ENCODE measurements around the gene GATA5. TPM values are rescaled to one million over a fixed set of nuclear protein-coding genes. Genes with fewer than 3 reads are reported as not detected.

Gene GATA5
- total RNA-seq, 1 experiment from 2014 or later = 0.96 TPM

DNA sequence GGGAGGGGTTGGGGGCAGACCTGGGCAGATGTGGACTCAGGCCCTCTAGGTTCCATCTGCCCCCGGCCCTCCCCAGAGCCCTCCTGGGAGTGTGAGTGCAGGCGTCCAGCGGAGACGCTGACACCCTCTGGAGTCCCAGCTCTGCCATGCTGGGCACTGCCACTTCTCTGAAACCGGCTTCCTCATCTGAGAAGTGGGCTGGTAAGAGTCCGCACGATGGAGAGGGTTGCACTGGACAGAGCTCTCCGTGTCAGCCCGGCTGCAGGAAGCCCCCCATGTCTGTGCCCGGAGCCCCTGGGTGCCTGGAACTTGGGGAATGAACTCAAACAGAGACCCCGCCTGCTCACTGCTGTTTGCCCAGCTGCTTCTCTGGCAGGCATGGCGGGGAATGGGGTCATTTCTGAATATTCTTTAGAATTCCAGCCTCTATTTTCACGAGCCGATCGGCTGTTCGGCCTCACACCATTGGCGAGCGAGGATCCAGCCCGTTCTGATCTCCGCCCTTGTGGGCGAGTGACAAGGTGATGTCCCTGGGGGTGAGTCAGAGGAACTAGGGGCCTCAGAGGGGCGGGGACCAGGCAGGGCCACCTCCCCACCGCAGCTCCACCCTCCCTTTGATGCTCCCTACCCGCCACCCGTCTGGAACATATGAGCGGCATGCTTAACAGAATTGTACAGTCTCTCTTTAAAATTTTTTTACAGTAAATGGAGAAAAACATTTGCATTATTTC, 47.8 kb upstream of the GATA5 start:
- Histone ChIP-seq H4K20me1 (ENCODE audit: insufficient read depth) (no peaks in the 10 kb centered on the region), H3K27ac (no peak overlapping the region), H3F3A (ENCODE audit: insufficient read depth, low read depth) (no peaks in the 10 kb centered on the region), H3K9me3 (ENCODE audit: insufficient read depth, low read depth) (no peaks in the 10 kb centered on the region), H3K4me3 (no peak overlapping the region), H3K27me3 (ENCODE audit: insufficient read depth, low read depth) (peaks cover 94% of the 10 kb centered on the region), H2AFZ (no peak overlapping the region), H3K4me2 (no peak overlapping the region), H3K4me1 (replicated peaks; ENCODE audit: insufficient read depth) (no peaks in the 10 kb centered on the region), H3K9me2 (ENCODE audit: insufficient read depth) (no peaks in the 10 kb centered on the region), H3K79me2 (ENCODE audit: low read depth) (no peaks in the 10 kb centered on the region), H3K36me3 (ENCODE audit: low read depth) (no peaks in the 10 kb centered on the region)
- TF ChIP-seq, protein P1, sequence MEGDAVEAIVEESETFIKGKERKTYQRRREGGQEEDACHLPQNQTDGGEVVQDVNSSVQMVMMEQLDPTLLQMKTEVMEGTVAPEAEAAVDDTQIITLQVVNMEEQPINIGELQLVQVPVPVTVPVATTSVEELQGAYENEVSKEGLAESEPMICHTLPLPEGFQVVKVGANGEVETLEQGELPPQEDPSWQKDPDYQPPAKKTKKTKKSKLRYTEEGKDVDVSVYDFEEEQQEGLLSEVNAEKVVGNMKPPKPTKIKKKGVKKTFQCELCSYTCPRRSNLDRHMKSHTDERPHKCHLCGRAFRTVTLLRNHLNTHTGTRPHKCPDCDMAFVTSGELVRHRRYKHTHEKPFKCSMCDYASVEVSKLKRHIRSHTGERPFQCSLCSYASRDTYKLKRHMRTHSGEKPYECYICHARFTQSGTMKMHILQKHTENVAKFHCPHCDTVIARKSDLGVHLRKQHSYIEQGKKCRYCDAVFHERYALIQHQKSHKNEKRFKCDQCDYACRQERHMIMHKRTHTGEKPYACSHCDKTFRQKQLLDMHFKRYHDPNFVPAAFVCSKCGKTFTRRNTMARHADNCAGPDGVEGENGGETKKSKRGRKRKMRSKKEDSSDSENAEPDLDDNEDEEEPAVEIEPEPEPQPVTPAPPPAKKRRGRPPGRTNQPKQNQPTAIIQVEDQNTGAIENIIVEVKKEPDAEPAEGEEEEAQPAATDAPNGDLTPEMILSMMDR (conservative IDR thresholded peaks at IDR 0.05) = no peak
- TF ChIP-seq EZH2 (IDR thresholded peaks at IDR 0.05; ENCODE audit: low read depth) = no peak
- intact Hi-C loops (cut with micrococcal nuclease; ENCODE audit: unreplicated experiment) = no loop called here
- CTCF ChIA-PET = no interaction called here
- BruUV-seq (replicated peaks) = no TSS peak
- POLR2A ChIA-PET (ENCODE audit: unreplicated experiment) = no interaction called here
- DNase-seq = peak in 1 of 2 experiments; percentile 58

DNA sequence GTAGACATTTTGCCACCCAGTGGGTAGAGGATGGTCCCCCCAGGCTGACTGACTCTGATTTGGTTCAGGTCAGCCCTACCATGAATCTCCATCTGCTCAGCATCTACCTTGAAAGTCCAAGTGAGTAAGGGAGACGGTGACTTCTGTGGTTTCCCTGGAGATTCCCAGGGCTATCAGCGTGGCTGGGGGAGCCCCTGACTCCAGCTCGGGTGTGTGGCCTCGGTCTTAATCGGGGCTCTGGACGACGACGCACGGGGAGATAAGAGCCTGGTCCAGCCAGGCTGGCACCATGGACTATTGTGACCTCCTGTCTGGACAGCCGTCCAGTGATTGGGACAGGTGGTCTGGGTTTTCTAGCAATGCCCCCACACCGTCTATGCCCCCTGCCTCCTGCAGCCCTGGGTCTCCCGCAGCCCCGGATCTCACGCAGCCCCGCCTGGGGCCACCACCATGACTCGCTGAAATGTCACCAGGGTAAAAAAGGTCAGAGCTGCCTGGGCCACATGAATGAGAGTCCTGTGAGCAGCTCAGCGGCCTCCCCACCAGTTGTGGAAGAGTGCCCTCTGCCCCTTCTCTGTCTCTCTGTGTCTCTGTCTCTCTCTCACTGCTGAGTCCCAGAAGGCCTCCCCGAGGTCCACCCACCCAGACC, 47.1 kb upstream of the GATA5 start:
- POLR2A ChIA-PET (ENCODE audit: unreplicated experiment) = interaction anchor here (0.6 kb wide), 1 partner anchor 95 kb away, joined by 3 read pairs; no protein-coding TSS in a partner anchor
- H3K27me3 ChIP-seq (ENCODE audit: insufficient read depth, low read depth) = peaks cover 93% of the 10 kb centered on the region
- no peaks in the 10 kb centered on the region for H3K4me1 ChIP-seq (replicated peaks; ENCODE audit: insufficient read depth)
- no peak overlapping the region for H3K27ac ChIP-seq
- BruUV-seq (replicated peaks) = no TSS peak
- H4K20me1 ChIP-seq (ENCODE audit: insufficient read depth) = no peaks in the 10 kb centered on the region
- no peaks in the 10 kb centered on the region for H3K9me2 ChIP-seq (ENCODE audit: insufficient read depth)
- no peak overlapping the region for H2AFZ ChIP-seq
- DNase-seq = no peak
- H3K4me3 ChIP-seq = no peak overlapping the region
- intact Hi-C loops (cut with micrococcal nuclease; ENCODE audit: unreplicated experiment) = no loop called here
- H3K36me3 ChIP-seq (ENCODE audit: low read depth) = no peaks in the 10 kb centered on the region
- H3K9me3 ChIP-seq (ENCODE audit: insufficient read depth, low read depth) = no peaks in the 10 kb centered on the region
- H3K79me2 ChIP-seq (ENCODE audit: low read depth) = no peaks in the 10 kb centered on the region
- H3K4me2 ChIP-seq = no peak overlapping the region
- H3F3A ChIP-seq (ENCODE audit: insufficient read depth, low read depth) = no peaks in the 10 kb centered on the region
- TF ChIP-seq, protein P1 (conservative IDR thresholded peaks at IDR 0.05) = no peak
- no peak for TF ChIP-seq EZH2 (IDR thresholded peaks at IDR 0.05; ENCODE audit: low read depth)
- CTCF ChIA-PET = interaction anchor here (0.6 kb wide), 2 partner anchors 15 to 99 kb away, joined by 4 to 14 read pairs; no protein-coding TSS in a partner anchor

DNA sequence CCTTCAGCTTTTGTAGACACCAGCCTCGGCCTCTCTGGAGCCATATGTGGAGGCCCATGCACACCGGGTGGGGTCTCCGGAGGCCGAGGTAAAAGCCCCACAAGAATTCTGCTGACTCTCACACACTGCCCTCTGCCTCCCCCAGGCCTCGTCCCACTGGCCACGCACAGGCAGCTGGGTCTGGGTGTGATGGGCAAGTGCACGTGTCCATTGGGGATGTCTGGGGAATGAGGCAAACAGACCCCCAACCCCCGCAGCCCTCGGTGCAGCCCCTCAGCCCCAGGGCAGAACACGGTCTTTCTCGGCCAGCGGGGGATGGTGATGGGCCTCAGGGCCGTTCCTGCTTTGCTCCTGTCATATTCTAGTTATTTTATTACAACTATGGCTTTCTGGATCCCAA, 44.0 kb upstream of the GATA5 start:
- H3K79me2 ChIP-seq (ENCODE audit: low read depth) = no peaks in the 10 kb centered on the region
- no peaks in the 10 kb centered on the region for H3K9me3 ChIP-seq (ENCODE audit: insufficient read depth, low read depth)
- CTCF ChIA-PET = no interaction called here
- no peaks in the 10 kb centered on the region for H3F3A ChIP-seq (ENCODE audit: insufficient read depth, low read depth)
- intact Hi-C loops (cut with micrococcal nuclease; ENCODE audit: unreplicated experiment) = loop anchor here (5.0 kb wide), 3 partner anchors 82 to 272 kb away; no protein-coding TSS in a partner anchor
- H2AFZ ChIP-seq = no peak overlapping the region
- H3K27ac ChIP-seq = no peak overlapping the region
- POLR2A ChIA-PET (ENCODE audit: unreplicated experiment) = no interaction called here
- H3K4me3 ChIP-seq = no peak overlapping the region
- H3K9me2 ChIP-seq (ENCODE audit: insufficient read depth) = no peaks in the 10 kb centered on the region
- H3K27me3 ChIP-seq (ENCODE audit: insufficient read depth, low read depth) = peaks cover 77% of the 10 kb centered on the region
- TF ChIP-seq, protein P1 (conservative IDR thresholded peaks at IDR 0.05) = no peak
- TF ChIP-seq EZH2 (IDR thresholded peaks at IDR 0.05; ENCODE audit: low read depth) = no peak
- H3K4me2 ChIP-seq = no peak overlapping the region
- no peaks in the 10 kb centered on the region for H3K4me1 ChIP-seq (replicated peaks; ENCODE audit: insufficient read depth)
- no peak for DNase-seq
- no TSS peak for BruUV-seq (replicated peaks)
- H4K20me1 ChIP-seq (ENCODE audit: insufficient read depth) = no peaks in the 10 kb centered on the region
- no peaks in the 10 kb centered on the region for H3K36me3 ChIP-seq (ENCODE audit: low read depth)

Data from PC-9 (cell line).